COLO668 (cell line): ENCODE data around the gene MAN1C1.

Source experiments
- DNase-seq: peaks from one replicate; lab custom pipeline; 2025; ENCODE audit not compliant: unreplicated experiment; lab: John Stamatoyannopoulos, UW

The MAN1C1 gene

DNA sequence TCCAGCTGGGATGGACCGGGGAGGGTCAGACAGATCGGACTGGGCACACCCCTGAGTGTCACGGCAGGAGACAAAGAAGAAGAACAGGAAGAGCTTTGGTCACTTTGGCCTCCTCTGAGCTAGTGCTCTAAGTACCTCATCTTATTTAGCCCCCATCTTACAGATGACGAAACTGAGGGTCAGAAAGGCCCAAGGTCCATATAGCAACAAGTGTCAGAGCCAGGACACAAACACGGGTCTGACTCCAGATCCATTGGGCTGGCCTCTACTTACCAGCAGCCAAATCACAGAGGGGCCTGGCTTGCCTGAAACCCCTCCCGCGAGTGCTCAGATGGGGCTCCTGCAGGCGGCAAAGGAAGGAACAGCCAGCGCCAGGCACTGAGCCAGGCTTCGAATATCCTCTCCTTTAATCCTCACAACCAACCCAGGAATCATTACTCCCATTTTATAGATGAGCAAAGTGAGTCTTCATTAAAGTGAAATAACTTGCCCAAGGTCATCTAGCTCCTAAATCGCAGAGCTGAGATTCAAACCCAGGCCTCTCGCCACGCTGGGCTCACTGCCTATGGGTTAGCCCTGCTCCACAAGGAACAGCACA lies 157.7 kb downstream of the MAN1C1 start:
- peak; percentile 43 for DNase-seq

DNA sequence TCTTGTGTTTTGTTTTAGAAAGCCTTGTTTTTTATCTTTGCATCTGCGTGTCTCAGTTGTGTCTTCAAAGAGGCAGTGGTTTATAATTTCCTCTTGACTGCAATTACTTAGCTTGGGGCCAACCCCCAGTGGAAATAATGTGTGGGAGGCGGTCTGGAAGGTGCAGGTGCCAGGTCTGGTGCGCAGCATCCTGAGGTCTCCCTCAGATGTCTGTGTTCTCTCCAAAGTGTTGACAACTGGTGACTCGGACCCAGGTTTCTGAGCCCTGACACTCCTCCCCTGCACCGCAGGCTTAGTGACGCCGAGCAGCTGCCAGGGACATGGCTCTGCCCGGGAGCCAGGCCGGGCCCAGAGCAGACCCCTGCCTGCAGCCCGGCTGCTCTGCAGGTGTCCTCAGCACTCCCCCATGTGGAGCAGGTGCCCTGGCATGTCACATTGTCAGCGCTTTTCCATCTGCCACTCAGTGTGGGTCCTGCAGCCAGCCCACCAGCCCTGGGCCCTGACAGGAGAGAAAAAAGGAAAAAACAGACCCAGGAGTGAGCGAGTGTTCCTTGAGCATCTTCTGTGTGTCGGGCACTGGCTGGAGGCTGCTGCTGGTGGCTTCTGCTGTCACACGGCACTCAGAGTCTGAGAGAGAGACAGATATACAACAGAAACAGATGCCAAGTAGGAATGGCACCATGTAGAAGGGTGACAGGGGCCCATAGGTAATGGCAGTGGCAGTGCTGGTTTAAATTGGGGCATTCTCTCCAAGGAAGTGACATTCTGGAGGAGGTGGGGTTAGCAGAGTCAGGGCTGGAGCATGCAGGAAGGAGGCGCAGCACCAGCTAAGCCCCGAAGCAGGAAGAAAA lies 158.6 kb downstream of the MAN1C1 start:
- DNase-seq = peak; percentile 92

DNA sequence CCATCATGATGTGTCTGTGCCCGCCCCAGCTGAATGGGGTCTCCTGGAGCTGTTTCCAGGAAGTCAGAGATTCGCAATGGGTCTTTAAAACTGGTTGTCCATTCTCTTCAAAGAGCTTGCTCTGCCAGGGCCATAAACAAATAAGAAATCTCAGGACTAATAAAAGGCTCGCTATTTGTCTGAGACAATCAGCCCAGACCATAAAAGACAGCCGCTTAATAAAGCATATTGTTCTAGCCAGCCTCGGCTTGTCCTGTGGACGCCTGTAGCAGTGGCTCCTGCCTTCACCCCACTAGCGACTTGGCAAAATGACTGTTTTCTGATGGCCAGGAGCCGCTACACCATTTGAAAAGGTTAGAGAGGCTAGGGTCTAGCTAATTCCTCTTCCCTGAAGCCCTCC lies 162.8 kb downstream of the MAN1C1 start:
- no peak for DNase-seq

DNA sequence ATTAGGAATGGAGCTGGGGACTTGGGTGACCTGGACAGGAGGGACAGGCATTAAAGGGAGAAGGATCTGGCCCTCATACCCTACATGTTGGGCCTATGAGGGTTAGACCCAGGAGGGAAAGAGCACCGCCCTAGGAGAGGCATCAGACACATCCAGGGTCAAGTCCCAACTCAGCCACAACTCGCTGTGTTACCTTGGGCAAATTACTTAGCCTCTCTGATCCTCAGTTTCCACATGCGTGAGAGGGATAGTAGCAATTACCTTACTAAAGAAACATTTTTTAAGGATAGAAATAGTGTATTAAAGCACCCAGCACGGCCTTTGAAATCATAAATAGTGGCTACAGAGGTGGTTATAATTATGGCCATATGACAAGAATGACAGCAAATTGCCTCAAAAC lies 163.3 kb downstream of the MAN1C1 start:
- no peak for DNase-seq

DNA sequence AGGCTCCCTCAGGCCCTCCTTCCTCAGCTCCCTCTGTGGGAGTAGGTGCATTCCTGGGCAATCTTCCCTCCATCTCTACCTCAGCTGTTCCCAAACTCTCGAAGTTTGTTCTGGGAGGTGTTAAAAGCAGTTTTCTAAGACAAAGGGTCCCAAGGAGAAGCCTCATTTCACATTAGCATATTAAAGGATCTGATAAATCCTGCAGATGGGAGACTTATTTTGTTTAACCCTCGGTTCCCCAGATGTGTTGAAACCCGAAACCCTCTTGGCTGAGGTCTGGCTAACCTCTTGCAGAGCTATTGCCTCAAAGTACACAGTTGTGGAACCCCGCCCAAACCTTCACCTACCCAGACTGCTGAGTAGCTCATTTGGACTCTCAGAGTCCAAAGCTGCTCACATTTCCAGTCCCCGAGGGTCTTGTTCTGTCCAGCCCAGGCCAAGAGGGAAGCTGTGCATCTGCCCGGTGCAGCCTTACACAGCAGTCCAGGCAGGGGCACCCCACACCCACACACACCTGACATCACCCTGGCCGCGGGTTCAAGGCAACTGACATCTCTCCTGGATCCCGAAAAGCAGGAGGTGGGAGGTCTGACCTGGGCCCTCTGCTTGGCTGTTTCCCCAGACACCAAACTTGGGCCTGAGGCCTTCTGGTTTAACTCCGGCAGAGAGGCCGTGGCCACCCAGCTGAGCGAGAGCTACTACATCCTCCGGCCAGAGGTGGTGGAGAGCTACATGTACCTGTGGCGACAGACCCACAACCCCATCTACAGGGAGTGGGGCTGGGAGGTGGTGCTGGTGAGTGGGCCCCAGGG lies 163.9 kb downstream of the MAN1C1 start:
- peak; percentile 73 for DNase-seq

DNA sequence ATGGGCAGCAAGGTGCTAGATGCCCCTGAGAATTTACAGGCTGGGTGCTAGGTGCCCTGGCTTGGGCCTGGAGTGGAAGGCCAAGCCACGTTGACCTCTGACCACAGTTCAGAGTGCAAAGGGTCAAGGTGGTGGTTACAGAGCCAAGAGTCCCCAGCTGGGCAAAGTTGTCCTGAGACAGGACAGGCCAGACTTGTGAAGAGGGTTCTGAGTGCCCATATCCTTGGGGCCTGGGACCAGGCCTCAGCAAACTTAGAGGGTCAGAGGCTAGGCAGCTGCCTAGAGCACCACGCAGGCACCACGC lies 164.5 kb downstream of the MAN1C1 start:
- no peak for DNase-seq

DNA sequence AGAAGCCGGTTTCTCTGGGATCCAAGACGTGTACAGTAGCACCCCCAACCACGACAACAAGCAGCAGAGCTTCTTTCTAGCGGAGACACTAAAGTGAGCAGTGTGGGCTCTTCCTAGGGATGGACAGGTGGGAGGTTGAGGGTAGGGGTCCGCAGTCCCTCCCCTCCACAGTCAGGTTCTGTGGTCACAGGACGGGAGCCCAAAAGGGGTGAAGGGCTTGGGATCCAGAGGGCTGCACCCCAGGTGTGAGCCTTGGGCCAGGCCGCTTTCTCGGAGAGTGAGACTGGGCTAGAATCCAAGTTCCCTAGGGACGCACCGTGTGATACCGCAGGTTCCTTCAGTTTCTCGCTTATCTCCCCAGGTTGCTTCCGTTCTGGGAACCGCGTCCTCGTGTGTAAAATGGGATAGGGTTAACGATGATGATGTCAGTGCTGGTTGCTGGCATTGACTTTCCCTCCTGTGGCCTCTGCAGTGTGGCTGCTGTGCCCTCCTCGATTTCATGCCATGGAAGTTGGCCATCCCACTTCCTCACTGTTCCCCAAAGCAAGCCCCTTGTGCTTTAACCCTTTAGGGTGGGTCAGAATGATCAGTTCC lies 166.1 kb downstream of the MAN1C1 start:
- no peak for DNase-seq

DNA sequence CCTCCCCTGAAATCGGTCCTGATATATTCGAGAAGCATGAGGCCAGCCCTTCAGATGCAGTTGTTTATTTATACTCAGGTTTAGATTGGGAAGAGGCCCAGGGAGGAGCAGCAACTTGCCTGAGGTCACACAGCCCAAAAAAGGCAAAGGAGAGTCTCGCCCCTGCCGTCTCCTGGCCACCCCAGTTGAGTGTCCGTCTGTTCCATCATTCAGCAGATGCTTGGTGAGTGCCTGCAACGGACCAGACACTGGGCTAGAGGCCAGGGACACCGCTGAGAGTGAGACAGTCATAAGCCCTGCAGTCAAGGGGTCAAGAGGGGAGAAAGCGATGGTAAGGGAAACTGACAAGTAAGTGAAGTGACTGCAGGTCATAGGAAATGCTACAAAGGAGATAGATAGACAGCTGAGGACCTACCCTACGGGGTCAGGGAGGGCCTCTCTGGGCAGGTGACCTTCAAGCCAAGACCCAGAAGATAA lies 168.0 kb downstream of the MAN1C1 start:
- no peak for DNase-seq

DNA sequence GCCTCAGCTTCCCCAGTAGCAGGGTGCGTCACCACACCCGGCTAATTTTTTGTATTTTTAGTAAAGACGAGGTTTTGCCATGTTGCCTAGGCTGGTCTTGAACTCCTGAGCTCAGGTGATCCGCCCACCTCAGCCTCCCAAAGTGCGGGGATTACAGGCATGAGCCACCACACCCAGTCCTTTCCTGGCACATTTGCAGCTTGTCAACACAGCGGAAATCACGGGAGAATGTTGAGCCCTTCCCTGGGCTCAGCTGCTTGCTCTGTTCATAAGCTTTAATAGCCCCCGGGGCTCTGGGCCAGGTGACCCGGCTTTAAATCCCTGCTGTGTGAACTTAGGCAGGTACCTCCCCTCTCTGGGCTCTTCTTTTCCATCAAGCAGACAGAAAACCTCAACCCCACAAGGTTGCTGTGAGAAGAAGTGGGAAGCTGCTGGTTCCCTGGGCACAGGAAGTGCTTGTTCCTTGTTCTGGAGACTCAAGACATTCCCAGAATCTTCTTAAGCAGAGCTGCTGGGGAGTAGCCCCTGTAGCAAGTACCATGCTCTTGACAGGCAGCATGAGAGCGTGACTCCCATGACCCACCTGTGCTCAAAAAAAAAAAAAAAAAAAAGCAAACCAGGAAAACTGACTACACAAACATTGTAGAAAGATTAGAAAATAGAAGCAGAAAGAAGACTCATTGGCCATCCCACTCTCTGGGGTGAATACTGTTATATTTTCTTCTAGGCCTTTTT lies 168.9 kb downstream of the MAN1C1 start:
- no peak for DNase-seq

DNA sequence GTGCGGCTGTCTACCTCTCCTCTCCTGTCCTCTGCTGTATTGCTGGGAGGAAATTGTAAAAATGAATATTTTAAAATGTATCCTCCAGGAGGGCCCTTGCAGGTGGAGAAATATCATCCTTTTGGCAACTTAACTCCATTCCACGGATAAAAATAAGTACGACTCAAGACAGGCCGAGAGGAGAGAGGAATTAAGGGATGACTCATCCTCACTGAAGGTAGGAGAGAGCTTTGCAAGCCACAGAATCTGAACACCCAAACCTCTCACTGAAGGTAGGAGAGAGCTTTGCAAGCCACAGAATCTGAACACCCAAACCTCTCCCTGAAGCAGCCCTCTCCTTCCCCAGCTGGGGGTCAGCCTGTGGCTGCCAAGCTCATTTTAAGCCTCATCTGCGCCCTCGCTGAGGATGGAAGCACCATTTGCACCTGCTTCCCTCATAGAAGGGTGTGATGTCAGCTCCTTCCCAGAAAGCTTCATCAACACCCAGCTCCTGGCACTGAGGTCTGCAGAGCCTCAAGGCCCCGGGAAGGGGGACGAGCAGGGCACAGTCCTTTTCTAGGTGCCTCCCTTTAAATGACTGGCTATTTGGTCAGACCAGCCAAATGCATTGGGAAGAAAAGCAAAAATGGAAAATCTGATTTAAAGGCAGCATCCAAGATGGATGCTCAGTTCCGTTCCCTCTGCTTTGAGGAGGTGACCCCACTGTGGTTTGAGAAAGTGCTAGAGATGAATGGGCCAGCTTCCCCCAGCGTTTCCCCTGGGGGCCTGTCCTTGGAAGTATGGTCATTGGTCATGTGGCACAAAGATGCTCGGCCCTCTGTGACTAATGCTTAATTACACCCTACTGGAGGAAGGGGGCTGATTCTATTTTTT lies 170.5 kb downstream of the MAN1C1 start:
- no peak for DNase-seq

DNA sequence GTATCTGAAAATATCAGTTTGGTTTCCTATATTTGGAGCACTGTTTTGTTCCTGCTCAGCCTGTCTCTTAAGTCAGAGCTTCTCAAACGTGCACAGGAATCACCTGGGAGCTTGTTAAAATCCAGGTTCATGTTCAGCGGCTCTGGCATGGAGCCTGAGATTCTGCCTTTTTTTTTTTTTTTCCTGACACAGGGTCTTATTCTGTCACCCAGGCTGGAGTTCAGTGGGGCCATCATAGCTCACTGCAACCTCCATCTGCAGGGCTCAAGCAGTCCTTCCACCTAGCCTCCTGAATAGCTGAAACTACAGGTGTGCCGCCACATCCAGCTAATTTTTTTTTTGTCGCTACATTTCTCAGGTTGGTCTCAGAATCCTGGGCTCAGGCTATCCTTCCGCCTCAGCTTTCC lies 171.2 kb downstream of the MAN1C1 start:
- DNase-seq = no peak

DNA sequence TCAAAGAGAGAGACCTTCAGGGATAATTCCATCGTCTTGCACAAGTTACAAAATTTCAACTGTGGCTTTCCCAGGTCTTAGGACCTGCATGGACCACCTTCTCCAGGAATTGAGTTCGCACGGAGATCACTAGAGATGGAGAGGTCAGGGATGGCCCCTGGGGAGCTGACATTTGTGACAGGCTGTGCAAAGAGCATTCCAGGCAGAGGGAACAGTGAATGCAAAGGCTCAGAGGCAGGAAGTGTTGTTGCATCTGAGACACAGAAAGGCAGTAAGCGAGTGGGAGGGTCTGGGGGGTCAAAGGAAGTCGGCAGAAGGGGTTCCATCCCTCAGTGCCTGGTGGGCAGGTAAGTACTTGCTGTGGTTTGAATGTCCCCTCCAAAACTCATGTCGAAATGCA lies 173.9 kb downstream of the MAN1C1 start:
- no peak for DNase-seq

DNA sequence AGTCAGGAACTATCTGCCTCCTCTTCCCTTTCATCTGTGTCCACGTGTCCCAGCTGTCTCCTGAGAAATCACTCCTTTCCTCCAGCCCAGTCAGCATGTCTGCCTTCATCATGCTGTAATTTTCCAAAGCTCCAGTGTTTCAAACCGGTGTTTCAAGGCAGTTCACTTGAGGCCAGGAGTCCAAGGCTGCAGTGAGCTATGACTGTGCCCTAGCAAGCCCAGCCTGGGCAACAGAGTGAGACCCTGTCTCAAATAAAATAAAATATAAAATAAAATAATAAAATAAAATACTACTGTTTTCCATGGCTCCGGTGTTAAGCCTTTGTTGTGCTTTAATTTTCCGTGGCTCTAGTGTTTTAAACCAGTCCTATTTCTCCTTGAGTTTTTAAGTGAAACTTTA lies 175.5 kb downstream of the MAN1C1 start:
- DNase-seq = no peak

DNA sequence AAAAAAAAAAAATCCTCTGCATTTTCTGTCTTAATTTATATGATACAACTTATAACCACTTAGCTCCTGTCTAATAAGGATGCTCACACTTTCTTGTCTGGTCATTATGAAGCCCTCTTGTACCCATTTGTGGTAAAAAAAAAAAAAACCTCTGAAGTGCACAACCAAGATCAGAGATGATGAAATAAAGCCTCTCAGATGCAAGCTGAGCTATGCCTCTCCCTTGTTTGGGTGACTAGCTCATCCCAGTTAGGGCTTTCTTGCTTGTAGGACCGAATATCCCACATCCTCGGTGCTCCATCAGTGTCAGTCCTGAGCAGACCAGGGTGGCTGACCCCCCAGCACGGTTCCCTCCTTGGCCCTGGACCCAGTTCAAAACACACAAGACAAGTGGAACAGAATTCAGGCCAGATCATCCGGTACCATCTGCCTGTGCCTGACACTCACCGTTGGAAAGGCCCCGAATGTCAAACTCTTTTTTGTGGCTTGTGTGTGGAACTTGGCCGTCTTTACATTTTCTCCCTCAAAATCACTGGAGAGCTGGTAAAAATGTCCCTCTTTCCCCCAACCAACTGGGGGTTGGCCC lies 177.1 kb downstream of the MAN1C1 start:
- DNase-seq = no peak

DNA sequence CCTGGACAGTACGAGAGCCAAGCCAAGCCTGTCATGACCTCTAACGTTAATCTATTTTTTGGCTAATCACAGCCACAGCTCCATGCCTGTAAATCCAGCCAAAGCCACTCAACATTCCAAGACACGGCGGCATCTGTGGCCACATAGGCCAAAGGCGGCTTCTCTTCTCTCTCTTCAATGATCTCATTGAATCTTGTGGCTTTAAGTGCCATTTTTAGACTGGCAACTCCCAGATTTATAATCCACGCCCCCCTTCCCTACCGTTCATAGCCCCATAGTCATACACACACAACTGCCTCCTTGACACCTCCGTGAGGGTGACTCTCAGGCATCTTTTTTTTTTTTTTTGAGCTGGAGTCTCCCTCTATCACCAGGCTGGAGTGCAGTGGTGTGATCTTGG lies 177.7 kb downstream of the MAN1C1 start:
- no peak for DNase-seq

DNA sequence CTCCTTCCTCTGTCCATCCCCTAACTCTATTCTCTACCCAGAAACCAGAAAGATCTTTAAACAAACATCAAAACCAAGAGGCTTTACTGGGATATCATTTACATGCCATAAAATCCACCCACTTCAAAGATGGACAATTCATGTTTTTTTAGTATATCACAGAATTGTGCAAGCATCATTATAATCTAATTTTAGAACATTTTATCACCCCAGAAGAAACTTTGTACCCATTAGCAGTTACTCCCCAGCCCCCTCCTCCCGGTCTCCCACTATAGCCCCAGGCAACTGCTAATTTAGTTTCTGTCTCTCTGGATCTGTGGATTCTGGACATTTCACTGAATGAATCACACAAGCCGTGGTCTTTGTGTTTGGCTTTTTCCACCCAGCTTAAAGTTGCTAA lies 178.6 kb downstream of the MAN1C1 start:
- no peak for DNase-seq

DNA sequence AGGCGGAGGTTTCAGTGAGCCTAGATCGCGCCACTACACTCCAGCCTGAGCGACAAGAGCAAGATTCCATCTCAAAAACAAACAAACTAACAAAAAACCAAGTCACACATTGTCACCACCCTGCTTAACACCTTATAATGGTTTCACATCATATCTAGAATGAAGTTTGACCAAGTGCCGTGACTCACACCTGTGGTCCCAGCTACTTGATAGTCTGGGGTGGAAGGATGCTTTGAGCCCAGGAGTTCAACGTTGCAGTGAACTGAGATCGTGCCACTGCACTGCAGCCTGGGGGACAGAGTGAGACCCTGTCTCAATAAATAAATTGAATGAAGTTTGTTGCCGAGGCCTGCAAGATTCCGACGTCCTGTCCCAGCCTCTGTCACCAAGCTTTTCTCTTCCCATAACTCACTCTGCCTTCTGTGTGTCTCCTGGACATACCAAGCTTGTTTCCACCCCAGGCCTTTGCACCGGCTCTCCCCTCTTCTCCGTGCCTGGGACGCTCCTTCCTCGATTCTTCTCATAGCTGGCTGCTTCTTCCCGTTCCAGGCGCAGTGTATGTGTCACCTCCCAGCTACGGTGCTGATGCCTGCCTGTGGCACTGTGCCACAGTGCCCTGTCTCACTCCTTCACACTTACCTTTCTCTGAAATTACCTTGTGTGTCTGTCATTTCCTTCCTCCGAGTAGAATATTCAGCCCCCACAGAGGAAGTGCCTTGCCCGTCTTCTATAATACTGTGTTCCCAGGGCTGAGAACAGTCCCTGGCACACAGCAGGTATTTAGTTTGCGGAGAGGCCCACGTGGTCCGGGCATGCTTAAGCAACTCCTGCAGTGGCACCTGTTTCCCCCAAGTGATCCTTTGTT lies 179.6 kb downstream of the MAN1C1 start:
- DNase-seq = no peak

DNA sequence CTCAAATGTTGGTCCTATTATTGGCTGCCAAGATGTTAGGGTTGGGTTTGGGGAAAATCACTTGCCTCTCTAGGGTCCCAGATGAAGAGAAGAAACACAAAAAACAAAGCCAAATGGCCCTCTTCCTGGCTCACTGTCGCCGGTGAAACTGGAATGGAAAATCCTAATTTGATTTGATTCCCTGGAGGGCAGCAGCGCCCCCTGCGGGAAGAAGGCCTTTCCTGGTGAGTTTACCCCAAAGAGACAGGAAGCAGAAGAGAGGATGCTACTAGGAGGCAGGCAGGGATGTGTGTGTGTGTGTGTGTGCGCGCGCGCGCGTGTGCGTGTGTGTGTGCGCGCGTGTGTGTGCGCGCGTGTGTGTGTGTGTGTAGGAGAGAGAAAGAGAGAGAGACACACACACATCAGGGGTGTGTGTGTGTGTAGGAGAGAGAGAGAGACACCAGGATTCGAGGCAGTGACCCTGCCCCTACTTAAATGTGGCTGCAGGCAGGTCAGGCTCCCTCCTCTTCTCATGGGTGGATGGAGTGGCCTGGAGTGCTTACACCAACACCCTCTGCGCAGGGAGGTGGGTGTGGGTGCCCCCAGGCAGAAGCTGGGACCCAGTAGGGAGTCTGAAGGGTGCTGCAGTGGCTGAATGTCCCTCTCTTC lies 180.3 kb downstream of the MAN1C1 start:
- DNase-seq = peak; percentile 97
